ENCODE results near the gene FAM171A1. TPM values are rescaled to one million over a fixed set of nuclear protein-coding genes. Genes with fewer than 3 reads are reported as not detected.

Gene FAM171A1
- total RNA-seq, 1 donor from 2014 or later: 86.1 TPM

DNA sequence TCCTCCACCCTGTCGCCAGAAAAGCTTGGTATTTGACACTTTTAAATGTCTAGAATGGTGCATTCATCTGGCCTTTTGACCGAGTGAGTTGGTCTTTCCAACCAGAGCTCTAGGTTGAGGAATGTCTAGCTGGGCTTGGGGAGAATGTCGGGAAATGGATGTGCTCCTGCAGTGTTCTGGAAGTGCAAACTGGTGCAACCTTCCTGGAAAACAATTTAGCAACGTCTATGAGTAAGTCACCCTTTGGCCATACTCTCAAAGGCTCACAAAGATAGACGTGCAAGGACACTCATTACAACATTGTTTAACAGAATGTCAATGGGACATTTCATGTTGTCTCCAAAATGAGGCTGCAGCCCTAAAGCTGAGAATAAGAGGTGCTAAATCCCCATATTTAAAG lies 190.4 kb downstream of the FAM171A1 start:
- TF ChIP-seq, protein P1, sequence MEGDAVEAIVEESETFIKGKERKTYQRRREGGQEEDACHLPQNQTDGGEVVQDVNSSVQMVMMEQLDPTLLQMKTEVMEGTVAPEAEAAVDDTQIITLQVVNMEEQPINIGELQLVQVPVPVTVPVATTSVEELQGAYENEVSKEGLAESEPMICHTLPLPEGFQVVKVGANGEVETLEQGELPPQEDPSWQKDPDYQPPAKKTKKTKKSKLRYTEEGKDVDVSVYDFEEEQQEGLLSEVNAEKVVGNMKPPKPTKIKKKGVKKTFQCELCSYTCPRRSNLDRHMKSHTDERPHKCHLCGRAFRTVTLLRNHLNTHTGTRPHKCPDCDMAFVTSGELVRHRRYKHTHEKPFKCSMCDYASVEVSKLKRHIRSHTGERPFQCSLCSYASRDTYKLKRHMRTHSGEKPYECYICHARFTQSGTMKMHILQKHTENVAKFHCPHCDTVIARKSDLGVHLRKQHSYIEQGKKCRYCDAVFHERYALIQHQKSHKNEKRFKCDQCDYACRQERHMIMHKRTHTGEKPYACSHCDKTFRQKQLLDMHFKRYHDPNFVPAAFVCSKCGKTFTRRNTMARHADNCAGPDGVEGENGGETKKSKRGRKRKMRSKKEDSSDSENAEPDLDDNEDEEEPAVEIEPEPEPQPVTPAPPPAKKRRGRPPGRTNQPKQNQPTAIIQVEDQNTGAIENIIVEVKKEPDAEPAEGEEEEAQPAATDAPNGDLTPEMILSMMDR (IDR thresholded peaks at IDR 0.05; ENCODE audit: unreplicated experiment): no peak
- DNase-seq (ENCODE audit: low spot score, unreplicated experiment): no peak
- no peaks in the 10 kb centered on the region for H3K27me3 Mint-ChIP-seq
- H3K36me3 Mint-ChIP-seq (ENCODE audit: insufficient read depth): peaks cover 1% of the 10 kb centered on the region
- H3K9me3 Mint-ChIP-seq (ENCODE audit: low read depth): no peaks in the 10 kb centered on the region
- H3K4me1 Mint-ChIP-seq (ENCODE audit: low read depth): peaks cover 4% of the 10 kb centered on the region
- H3K4me3 Mint-ChIP-seq (ENCODE audit: low read depth): no peak overlapping the region
- no peak overlapping the region for H3K27ac Mint-ChIP-seq

DNA sequence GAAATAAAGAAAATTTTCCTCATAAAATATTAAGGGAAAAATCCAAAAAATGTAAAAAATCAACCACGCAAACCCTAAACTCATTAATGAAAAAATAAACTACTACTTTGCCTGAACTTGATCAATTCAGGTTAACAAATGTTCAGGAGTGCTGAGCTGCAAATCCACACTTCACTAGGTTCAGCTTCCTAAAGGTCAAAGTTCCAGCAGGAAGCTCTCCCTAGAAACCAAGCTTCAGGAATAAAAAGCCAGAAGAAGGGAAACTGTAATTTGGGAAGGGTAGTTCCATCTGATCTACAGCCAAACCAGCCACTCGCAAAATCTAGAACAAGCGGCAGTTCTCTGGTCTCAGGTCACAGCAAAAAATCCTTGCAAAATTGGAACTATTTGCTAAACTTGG lies 194.8 kb downstream of the FAM171A1 start:
- Mint-ChIP-seq H3K27me3 (no peaks in the 10 kb centered on the region), H3K4me3 (ENCODE audit: low read depth) (no peak overlapping the region), H3K4me1 (ENCODE audit: low read depth) (peaks cover 4% of the 10 kb centered on the region), H3K27ac (no peak overlapping the region), H3K36me3 (ENCODE audit: insufficient read depth) (no peaks in the 10 kb centered on the region), H3K9me3 (ENCODE audit: low read depth) (no peaks in the 10 kb centered on the region)
- TF ChIP-seq, protein P1 (IDR thresholded peaks at IDR 0.05; ENCODE audit: unreplicated experiment): no peak
- DNase-seq (ENCODE audit: low spot score, unreplicated experiment): no peak

GRCh38 chr10:15175587-15175986 lies 195.5 kb downstream of the FAM171A1 start:
- peaks cover 4% of the 10 kb centered on the region for H3K4me1 Mint-ChIP-seq (ENCODE audit: low read depth)
- TF ChIP-seq, protein P1 (IDR thresholded peaks at IDR 0.05; ENCODE audit: unreplicated experiment): no peak
- no peaks in the 10 kb centered on the region for H3K9me3 Mint-ChIP-seq (ENCODE audit: low read depth)
- H3K27ac Mint-ChIP-seq: no peak overlapping the region
- no peak for DNase-seq (ENCODE audit: low spot score, unreplicated experiment)
- H3K27me3 Mint-ChIP-seq: no peaks in the 10 kb centered on the region
- H3K4me3 Mint-ChIP-seq (ENCODE audit: low read depth): no peak overlapping the region
- no peaks in the 10 kb centered on the region for H3K36me3 Mint-ChIP-seq (ENCODE audit: insufficient read depth)

GRCh38 chr10:15172306-15172840 lies 198.7 kb downstream of the FAM171A1 start:
- H3K4me3 Mint-ChIP-seq (ENCODE audit: low read depth): no peak overlapping the region
- TF ChIP-seq, protein P1 (IDR thresholded peaks at IDR 0.05; ENCODE audit: unreplicated experiment): no peak
- H3K27ac Mint-ChIP-seq: no peak overlapping the region
- no peaks in the 10 kb centered on the region for H3K9me3 Mint-ChIP-seq (ENCODE audit: low read depth)
- H3K4me1 Mint-ChIP-seq (ENCODE audit: low read depth): peaks cover 8% of the 10 kb centered on the region
- no peak for DNase-seq (ENCODE audit: low spot score, unreplicated experiment)
- H3K36me3 Mint-ChIP-seq (ENCODE audit: insufficient read depth): no peaks in the 10 kb centered on the region
- no peaks in the 10 kb centered on the region for H3K27me3 Mint-ChIP-seq

DNA sequence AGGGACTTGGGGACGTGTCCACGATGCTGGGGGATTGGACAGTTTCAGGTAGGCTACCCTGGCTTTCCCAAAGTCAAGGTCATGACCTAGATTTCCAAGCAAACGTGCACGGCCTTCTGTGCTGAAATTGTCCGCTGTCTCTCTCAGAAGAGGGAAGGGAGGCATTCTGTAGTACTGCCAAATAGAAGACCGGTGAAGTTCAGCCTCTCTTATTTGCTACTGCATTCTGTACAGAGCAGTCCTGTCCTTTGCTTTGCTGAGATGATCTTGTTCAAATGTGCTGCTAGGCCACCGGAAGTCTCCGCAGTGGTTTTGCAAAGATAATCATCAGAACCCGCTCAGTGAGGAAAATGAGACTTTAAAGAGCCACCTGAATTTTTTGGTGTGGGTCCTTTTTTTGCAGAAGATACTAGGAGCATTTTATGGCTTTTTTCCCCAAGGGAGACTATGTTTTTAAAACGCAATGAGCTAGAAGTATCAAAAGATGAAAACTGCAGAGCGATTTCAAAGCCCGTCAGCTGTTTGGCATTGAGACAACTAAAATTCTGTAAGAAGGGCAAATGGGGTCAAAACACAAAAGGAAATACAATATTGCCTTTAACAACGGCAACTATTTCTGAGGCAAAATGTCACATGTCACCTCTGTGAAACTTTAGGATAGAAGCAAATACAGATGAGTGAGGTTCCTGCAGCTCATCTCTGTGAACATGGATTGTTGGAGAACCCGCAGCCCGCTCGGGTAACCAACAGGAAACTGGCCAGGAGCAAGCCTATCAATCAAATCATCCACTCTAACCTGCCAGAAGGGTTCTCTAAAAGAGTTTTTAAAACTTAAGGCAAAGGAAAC lies 201.3 kb downstream of the FAM171A1 start:
- TF ChIP-seq, protein P1 (IDR thresholded peaks at IDR 0.05; ENCODE audit: unreplicated experiment): no peak
- no peak overlapping the region for H3K27ac Mint-ChIP-seq
- no peak for DNase-seq (ENCODE audit: low spot score, unreplicated experiment)
- no peaks in the 10 kb centered on the region for H3K9me3 Mint-ChIP-seq (ENCODE audit: low read depth)
- no peaks in the 10 kb centered on the region for H3K36me3 Mint-ChIP-seq (ENCODE audit: insufficient read depth)
- peaks cover 20% of the 10 kb centered on the region for H3K4me1 Mint-ChIP-seq (ENCODE audit: low read depth)
- H3K4me3 Mint-ChIP-seq (ENCODE audit: low read depth): no peak overlapping the region
- no peaks in the 10 kb centered on the region for H3K27me3 Mint-ChIP-seq
